SK-N-SH treated with all-trans-retinoic acid at 6 μM for 48 hours (cell line): Measurements from ENCODE around the gene WDR12.
A peak's percentile ranks its signal among the peaks of the same experiment; 100 is the strongest.
"Not testable (repeated sequence)": the region's sequence is repeated elsewhere in the genome, so short reads cannot be mapped to it uniquely, and the experiment has no call there.

Experiments
- ATAC-seq: fragments of 200-7000 bp; cut with Tn5 transposase; 3 replicates; pipeline ENCODE4 v1.9.1; 2020; ENCODE audit warnings: mild to moderate bottlenecking, moderate library complexity
- ARNTL ChIP-seq: fragments of 450-650 bp; formaldehyde crosslinking; IDR thresholded peaks from 2 replicates; pipeline ENCODE4 v1.5.0; 2020; ENCODE audit warnings: low read depth, mild to moderate bottlenecking, moderate library complexity, borderline replicate concordance
- BACH2 ChIP-seq: fragments of 250-450 bp; sonication (Bioruptor Pico); IDR thresholded peaks from 2 replicates; pipeline ENCODE4 v1.9.0; 2021; ENCODE audit warnings: mild to moderate bottlenecking, borderline replicate concordance
- CSDC2 ChIP-seq: fragments of 250-450 bp; sonication (Bioruptor Pico); IDR thresholded peaks from 2 replicates; pipeline ENCODE4 v1.5.0; 2020; ENCODE audit warnings: mild to moderate bottlenecking, moderate library complexity
- ESRRG ChIP-seq: fragments of 250-450 bp; sonication (Bioruptor Pico); IDR thresholded peaks from 2 replicates; pipeline ENCODE4 v1.6.1; 2021; ENCODE audit warnings: mild to moderate bottlenecking
- ISL1 ChIP-seq: fragments of 250-450 bp; sonication (Bioruptor Pico); IDR thresholded peaks from 2 replicates; pipeline ENCODE4 v2.1.2; 2022; ENCODE audit warnings: mild to moderate bottlenecking, moderate library complexity
- PPARA ChIP-seq: fragments of 250-450 bp; sonication (Bioruptor Pico); IDR thresholded peaks from 2 replicates; pipeline ENCODE4 v1.5.0; 2020; ENCODE audit warnings: mild to moderate bottlenecking, borderline replicate concordance
- SNAI2 ChIP-seq: fragments of 250-450 bp; sonication (Bioruptor Pico); IDR thresholded peaks from 2 replicates; pipeline ENCODE4 v1.5.0; 2020; ENCODE audit warnings: mild to moderate bottlenecking, moderate library complexity
- TCF4 ChIP-seq: fragments of 250-450 bp; sonication (Bioruptor Pico); IDR thresholded peaks from 2 replicates; pipeline ENCODE4 v1.8.0; 2021; ENCODE audit warnings: mild to moderate bottlenecking, moderate library complexity, borderline replicate concordance
- TOX ChIP-seq: fragments of 250-450 bp; sonication (Bioruptor Pico); IDR thresholded peaks from 2 replicates; pipeline ENCODE4 v1.8.0; 2021; ENCODE audit warnings: mild to moderate bottlenecking, moderate library complexity, borderline replicate concordance
- ZC3H10 ChIP-seq: fragments of 250-450 bp; sonication (Bioruptor Pico); IDR thresholded peaks from 2 replicates; pipeline ENCODE4 v1.5.1; 2021; ENCODE audit warnings: mild to moderate bottlenecking, moderate library complexity
- ZFP3 ChIP-seq: fragments of 250-450 bp; sonication (Bioruptor Pico); IDR thresholded peaks from 2 replicates; pipeline ENCODE4 v1.5.0; 2020; ENCODE audit warnings: mild to moderate bottlenecking, moderate library complexity
- ZNF70 ChIP-seq: fragments of 450-650 bp; formaldehyde crosslinking; IDR thresholded peaks from 2 replicates; pipeline ENCODE4 v1.5.0; 2020; ENCODE audit warnings: mild to moderate bottlenecking, moderate library complexity
- ZNF8 ChIP-seq: fragments of 450-650 bp; formaldehyde crosslinking; IDR thresholded peaks from 2 replicates; pipeline ENCODE4 v1.5.0; 2020; ENCODE audit warnings: mild to moderate bottlenecking, moderate library complexity
- TF ChIP-seq, protein P1 (sequence below): fragments of 250-450 bp; sonication (Bioruptor Pico); IDR thresholded peaks from 2 replicates; pipeline ENCODE4 v1.8.0; 2020; ENCODE audit warnings: mild to moderate bottlenecking, moderate library complexity, borderline replicate concordance
- TF ChIP-seq, protein P2 (sequence below): fragments of 250-450 bp; sonication (Bioruptor Pico); IDR thresholded peaks from 2 replicates; pipeline ENCODE4 v1.5.0; 2020; ENCODE audit warnings: mild to moderate bottlenecking, moderate library complexity
- TF ChIP-seq, protein P3 (sequence below): fragments of 250-450 bp; sonication (Bioruptor Pico); IDR thresholded peaks from 2 replicates; pipeline ENCODE4 v1.5.1; 2021; ENCODE audit warnings: mild to moderate bottlenecking, moderate library complexity

Gene WDR12

DNA sequence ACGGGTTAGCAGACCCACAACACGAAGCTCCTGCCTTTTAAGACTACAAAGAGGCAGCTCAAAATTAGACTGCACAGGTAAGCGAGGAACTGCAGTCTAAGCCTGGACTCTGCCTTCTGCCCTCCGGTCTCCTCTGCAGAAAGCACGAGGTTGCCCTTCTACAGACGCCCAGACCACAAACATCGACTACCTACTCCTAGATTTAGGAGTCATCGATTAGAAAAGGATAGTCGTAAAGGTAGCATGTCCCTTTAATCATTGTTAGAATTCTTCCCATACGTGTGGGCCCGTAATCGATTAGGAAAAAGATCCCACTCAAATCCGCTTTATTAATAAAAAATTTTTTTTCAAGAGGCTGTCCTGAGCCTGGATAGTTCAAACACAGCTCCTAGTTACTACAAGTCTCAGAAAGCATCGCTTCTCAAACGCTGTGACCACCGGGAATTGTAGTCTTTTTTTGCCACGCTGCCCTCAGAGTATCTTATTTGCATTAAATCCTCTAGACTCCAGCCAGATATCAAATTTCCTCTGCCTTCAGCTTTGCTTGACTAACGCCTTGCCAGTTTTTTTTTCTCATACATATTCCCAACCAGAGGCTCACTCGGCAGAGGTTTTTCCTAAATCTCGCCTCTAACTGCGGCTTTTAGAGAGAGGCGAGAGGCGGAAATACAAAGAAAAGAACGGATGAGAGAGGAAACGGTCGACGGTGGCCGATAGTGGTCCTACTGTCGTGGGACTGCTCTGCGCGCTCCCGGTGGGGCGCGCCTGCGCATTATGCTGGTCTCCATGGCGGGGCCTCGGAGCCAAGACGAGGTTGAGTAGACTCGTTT, at the start of gene WDR12, which contains the start of gene CARF:
TSS of gene WDR12 (minus strand) at position 162 of the 830 bp plus-strand sequence. CDS start 197 bp downstream, outside the sequence.
TSS of gene CARF (plus strand) at position 764 of the 830 bp plus-strand sequence. CDS start 29,628 bp downstream, outside the sequence.
- ATAC-seq = peak; percentile 91

DNA sequence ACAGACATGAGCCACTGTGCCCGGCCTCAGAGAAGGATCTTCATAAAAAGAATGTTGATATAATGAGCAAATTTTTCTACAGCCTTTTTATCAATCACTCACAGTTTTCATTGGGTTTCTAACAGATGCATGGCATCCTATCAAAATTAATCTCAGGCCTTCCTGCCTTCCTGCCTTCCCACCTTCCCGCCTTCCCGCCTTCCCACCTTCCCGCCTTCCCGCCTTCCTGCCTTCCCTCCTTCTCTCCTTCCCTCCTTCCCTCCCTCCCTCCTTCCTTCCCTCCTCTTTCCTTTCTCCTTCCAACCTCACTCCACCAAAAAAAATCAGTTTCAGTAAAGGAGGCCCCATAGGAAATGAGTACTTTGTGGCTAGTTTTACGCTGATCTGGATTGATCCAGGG, 49.1 kb upstream of the WDR12 start:
- ATAC-seq = no peak
- TF ChIP-seq ZNF8 (CRISPR knock-in tag) = no peak
- TF ChIP-seq TCF4 (CRISPR knock-in tag) = no peak
- no peak for TF ChIP-seq ESRRG
- TF ChIP-seq CSDC2 (CRISPR knock-in tag) = no peak
- TF ChIP-seq TOX (CRISPR knock-in tag) = no peak
- TF ChIP-seq ZNF70 (CRISPR knock-in tag) = no peak
- no peak for TF ChIP-seq ZFP3
- no peak for TF ChIP-seq PPARA
- TF ChIP-seq, protein P1, sequence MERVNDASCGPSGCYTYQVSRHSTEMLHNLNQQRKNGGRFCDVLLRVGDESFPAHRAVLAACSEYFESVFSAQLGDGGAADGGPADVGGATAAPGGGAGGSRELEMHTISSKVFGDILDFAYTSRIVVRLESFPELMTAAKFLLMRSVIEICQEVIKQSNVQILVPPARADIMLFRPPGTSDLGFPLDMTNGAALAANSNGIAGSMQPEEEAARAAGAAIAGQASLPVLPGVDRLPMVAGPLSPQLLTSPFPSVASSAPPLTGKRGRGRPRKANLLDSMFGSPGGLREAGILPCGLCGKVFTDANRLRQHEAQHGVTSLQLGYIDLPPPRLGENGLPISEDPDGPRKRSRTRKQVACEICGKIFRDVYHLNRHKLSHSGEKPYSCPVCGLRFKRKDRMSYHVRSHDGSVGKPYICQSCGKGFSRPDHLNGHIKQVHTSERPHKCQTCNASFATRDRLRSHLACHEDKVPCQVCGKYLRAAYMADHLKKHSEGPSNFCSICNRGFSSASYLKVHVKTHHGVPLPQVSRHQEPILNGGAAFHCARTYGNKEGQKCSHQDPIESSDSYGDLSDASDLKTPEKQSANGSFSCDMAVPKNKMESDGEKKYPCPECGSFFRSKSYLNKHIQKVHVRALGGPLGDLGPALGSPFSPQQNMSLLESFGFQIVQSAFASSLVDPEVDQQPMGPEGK (CRISPR knock-in tag) = no peak
- no peak for TF ChIP-seq ZC3H10 (CRISPR knock-in tag)

More for the DNA sequence above, at the start of gene WDR12, which contains the start of gene CARF:
- TF ChIP-seq CSDC2 (CRISPR knock-in tag) (no peak), ZFP3 (0 out of 2 replicates have a peak, but pooled peaks have one; percentile 37)

DNA sequence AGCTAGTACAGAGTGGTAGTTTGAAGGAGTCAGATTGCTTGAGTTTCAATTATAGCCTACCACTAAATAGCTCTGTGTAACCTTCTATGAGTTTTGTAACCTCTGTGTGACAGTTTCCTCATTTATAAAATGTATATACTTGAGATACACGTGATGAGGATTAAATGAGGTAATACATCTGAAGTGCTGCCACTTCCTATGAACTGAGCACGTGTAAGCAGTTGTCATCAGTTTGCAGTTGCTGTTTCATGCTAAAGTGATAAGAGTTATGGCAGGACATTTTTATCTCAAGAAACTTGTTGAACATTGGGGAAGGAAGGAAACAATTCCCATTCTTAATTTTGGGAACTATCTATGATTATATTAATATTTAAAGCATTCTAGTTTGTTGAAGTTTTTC, 39.1 kb upstream of the WDR12 start:
- TF ChIP-seq ISL1 (CRISPR knock-in tag) = no peak
- no peak for TF ChIP-seq BACH2 (CRISPR knock-in tag)
- TF ChIP-seq CSDC2 (CRISPR knock-in tag) = no peak
- no peak for TF ChIP-seq ZFP3
- TF ChIP-seq, protein P2, sequence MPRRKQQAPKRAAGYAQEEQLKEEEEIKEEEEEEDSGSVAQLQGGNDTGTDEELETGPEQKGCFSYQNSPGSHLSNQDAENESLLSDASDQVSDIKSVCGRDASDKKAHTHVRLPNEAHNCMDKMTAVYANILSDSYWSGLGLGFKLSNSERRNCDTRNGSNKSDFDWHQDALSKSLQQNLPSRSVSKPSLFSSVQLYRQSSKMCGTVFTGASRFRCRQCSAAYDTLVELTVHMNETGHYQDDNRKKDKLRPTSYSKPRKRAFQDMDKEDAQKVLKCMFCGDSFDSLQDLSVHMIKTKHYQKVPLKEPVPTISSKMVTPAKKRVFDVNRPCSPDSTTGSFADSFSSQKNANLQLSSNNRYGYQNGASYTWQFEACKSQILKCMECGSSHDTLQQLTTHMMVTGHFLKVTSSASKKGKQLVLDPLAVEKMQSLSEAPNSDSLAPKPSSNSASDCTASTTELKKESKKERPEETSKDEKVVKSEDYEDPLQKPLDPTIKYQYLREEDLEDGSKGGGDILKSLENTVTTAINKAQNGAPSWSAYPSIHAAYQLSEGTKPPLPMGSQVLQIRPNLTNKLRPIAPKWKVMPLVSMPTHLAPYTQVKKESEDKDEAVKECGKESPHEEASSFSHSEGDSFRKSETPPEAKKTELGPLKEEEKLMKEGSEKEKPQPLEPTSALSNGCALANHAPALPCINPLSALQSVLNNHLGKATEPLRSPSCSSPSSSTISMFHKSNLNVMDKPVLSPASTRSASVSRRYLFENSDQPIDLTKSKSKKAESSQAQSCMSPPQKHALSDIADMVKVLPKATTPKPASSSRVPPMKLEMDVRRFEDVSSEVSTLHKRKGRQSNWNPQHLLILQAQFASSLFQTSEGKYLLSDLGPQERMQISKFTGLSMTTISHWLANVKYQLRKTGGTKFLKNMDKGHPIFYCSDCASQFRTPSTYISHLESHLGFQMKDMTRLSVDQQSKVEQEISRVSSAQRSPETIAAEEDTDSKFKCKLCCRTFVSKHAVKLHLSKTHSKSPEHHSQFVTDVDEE (CRISPR knock-in tag) = no peak
- no peak for TF ChIP-seq TOX (CRISPR knock-in tag)
- TF ChIP-seq SNAI2 (CRISPR knock-in tag) = no peak
- TF ChIP-seq ARNTL (CRISPR knock-in tag) = no peak
- TF ChIP-seq ESRRG = no peak
- TF ChIP-seq TCF4 (CRISPR knock-in tag) = no peak
- TF ChIP-seq, protein P3, sequence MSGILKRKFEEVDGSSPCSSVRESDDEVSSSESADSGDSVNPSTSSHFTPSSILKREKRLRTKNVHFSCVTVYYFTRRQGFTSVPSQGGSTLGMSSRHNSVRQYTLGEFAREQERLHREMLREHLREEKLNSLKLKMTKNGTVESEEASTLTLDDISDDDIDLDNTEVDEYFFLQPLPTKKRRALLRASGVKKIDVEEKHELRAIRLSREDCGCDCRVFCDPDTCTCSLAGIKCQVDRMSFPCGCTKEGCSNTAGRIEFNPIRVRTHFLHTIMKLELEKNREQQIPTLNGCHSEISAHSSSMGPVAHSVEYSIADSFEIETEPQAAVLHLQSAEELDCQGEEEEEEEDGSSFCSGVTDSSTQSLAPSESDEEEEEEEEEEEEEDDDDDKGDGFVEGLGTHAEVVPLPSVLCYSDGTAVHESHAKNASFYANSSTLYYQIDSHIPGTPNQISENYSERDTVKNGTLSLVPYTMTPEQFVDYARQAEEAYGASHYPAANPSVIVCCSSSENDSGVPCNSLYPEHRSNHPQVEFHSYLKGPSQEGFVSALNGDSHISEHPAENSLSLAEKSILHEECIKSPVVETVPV (CRISPR knock-in tag) = no peak
- TF ChIP-seq, all 23 proteins: peak for 0
- no peak for ATAC-seq

DNA sequence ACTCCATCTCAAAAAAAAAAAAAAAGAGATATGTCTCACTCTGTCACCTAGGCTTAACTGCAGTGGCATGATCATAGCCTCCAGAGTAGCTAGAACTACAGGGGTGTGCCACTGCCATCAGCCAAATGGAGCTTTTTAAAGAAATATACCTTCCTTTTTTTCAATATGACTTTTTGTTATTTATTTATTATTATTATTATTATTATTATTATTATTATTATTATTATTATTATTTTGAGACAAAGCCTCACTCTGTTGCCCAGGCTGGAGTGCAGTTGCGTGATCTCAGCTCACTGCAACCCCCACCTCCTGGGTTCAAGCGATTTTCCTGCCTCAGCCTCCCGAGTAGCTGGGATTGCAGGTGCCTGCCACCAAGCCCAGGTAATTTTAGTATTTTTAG, 37.9 kb upstream of the WDR12 start:
- not testable (repeated sequence) for ATAC-seq

DNA sequence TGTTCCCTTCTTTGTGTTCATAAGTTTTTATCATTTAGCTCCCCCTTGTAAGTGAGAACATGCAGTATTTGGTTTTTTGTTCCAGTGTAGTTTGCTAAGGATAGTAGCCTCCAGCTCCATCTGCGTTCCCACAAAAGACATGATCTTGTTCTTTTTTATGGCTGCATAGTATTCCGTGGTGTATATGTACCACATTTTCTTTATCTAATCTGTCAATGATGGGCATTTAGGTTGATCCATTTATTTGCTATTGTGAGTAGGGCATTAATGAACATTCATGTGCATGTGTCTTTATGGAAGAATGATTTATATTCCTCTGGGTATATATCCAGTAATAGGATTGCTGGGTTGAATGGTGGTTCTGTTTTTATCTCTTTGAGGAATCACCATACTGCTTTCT, 34.0 kb upstream of the WDR12 start:
- TF ChIP-seq SNAI2 (CRISPR knock-in tag) = no peak
- peak; percentile 71 for TF ChIP-seq ZNF8 (CRISPR knock-in tag)
- TF ChIP-seq ZFP3 = no peak
- TF ChIP-seq, all 23 proteins: peak for 1
- ATAC-seq = no peak

DNA sequence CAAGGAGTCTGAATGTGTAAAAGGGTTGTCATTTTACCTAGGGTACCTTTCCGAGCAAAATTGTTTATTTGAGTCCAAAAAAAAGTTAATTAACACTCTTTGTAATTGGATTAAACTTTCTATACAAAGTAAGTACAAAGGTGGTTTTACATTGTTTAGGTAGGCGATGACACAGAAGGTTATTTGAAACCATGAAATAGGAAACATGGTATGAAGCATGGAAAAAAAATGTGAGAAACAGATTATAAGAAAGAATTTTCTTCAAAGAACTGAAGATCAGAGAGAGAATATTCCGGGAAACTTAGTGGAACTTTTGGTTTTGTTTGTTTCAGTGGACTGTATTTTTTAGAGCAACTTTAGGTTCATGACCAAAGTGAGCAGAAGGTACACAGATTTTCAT, 33.3 kb upstream of the WDR12 start:
- ATAC-seq = no peak
- TF ChIP-seq ARNTL (CRISPR knock-in tag) = no peak
- TF ChIP-seq ESRRG = no peak
